Measurements from ENCODE around the gene NISCH. TPM values are rescaled to one million over a fixed set of nuclear protein-coding genes. Genes with fewer than 3 reads are reported as not detected.

NISCH gene
- polyA plus RNA-seq, 1 donor (not counting 4 experiments of a cell fraction or from before 2014, with no cell fraction given): 48.1 TPM

DNA sequence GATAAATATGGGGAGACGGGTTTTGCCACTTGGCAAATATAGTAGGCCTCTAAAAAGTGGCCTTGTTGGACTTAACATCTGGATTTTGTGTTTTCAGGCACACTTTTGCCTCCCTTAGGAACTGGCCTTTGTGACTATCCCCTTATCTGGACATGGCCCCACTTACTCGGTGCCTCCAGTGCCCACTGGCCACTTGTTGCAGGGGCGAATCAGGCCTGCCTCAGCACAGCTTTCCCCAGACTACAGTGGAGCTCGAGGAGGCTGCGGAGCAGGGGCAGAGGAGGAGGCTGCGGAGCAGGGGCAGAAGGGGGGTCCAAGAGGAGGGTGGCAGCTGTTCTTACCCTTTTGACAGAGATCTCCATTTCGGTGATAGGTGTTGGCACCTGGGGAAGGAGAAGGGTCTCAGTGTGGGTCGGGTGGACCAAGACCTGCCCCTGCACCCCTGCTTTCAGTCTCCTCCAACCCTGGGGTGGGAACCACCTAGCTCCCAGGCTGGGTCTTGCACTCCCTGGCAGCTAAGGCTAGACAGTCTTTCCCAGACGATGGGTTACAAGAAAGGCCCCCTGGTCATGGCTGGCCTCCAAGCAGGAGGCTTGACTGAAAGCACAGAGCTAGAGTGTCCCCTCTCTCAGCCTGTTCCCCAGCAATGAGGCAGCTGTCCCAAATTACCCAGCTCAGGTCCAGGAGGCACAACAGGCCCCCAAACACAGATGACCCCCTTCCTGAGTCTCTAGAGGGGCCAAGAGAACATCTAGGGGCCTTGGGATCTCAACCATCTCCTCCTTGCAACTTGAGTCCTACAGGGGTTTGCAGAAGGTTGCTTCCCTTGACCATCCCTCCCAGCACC lies 16.6 kb upstream of the NISCH start:
- H3K27me3 ChIP-seq (ENCODE audit: control insufficient read depth, extremely low read depth, insufficient read depth, low read length): no peaks in the 10 kb centered on the region
- dilution Hi-C loops (cut with MboI; ENCODE audit: extremely low pct_ligation_motif_present, low sequenced_read_pairs): no loop called here
- no peak overlapping the region for H2AFZ ChIP-seq (ENCODE audit: control insufficient read depth, low read length)
- FAIRE-seq (no peak), DNase-seq (ENCODE audit: low read depth, low spot score) (no peak)
- H3K4me3 ChIP-seq (ENCODE audit: control insufficient read depth in 2 of 3, extremely low read depth in 1 of 3, insufficient read depth in 2 of 3, low read depth in 1 of 3, low read length in 3 of 3): no peak overlapping the region
- H3K4me2 ChIP-seq (ENCODE audit: control insufficient read depth, extremely low read depth, insufficient read depth, low read depth, low read length): no peak overlapping the region
- no peak overlapping the region for H3K9ac ChIP-seq (ENCODE audit: control insufficient read depth, extremely low read depth, insufficient read depth, low read length)
- no peaks in the 10 kb centered on the region for H3K36me3 ChIP-seq (ENCODE audit: control insufficient read depth in 2 of 2, extremely low read depth in 1 of 2, insufficient read depth in 2 of 2, low read length in 2 of 2)
- no peak overlapping the region for H3K27ac ChIP-seq (ENCODE audit: control insufficient read depth, insufficient read depth, low read length)
- no peaks in the 10 kb centered on the region for H4K20me1 ChIP-seq (ENCODE audit: control insufficient read depth, extremely low read depth, insufficient read depth, low read length)
- H3K4me1 ChIP-seq (ENCODE audit: control insufficient read depth, extremely low read depth, insufficient read depth, low read length): peaks cover 17% of the 10 kb centered on the region
- H3K79me2 ChIP-seq (ENCODE audit: control insufficient read depth, insufficient read depth, low read length): no peaks in the 10 kb centered on the region
- no peaks in the 10 kb centered on the region for H3K9me1 ChIP-seq (ENCODE audit: control insufficient read depth, extremely low read depth, insufficient read depth, low read length)
- H3K9me3 ChIP-seq (ENCODE audit: control insufficient read depth, low read depth, low read length): no peaks in the 10 kb centered on the region
- no peak for TF ChIP-seq EZH2 (IDR thresholded peaks at IDR 0.05; ENCODE audit: low read length)
- TF ChIP-seq, protein P1, sequence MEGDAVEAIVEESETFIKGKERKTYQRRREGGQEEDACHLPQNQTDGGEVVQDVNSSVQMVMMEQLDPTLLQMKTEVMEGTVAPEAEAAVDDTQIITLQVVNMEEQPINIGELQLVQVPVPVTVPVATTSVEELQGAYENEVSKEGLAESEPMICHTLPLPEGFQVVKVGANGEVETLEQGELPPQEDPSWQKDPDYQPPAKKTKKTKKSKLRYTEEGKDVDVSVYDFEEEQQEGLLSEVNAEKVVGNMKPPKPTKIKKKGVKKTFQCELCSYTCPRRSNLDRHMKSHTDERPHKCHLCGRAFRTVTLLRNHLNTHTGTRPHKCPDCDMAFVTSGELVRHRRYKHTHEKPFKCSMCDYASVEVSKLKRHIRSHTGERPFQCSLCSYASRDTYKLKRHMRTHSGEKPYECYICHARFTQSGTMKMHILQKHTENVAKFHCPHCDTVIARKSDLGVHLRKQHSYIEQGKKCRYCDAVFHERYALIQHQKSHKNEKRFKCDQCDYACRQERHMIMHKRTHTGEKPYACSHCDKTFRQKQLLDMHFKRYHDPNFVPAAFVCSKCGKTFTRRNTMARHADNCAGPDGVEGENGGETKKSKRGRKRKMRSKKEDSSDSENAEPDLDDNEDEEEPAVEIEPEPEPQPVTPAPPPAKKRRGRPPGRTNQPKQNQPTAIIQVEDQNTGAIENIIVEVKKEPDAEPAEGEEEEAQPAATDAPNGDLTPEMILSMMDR (optimal IDR thresholded peaks at IDR 0.05 in 1 of 3, IDR thresholded peaks at IDR 0.05 in 1 of 3, conservative IDR thresholded peaks at IDR 0.05 in 1 of 3; ENCODE audit: extremely low read depth in 1 of 3, insufficient read depth in 2 of 3, low read length in 3 of 3): no peak

GRCh38 chr3:52439426-52440248 lies 15.8 kb upstream of the NISCH start:
- Histone ChIP-seq H3K27ac (ENCODE audit: control insufficient read depth, insufficient read depth, low read length) (no peak overlapping the region), H3K4me3 (ENCODE audit: control insufficient read depth in 2 of 3, extremely low read depth in 1 of 3, insufficient read depth in 2 of 3, low read depth in 1 of 3, low read length in 3 of 3) (no peak overlapping the region), H3K79me2 (ENCODE audit: control insufficient read depth, insufficient read depth, low read length) (no peaks in the 10 kb centered on the region), H3K4me2 (ENCODE audit: control insufficient read depth, extremely low read depth, insufficient read depth, low read depth, low read length) (no peak overlapping the region), H2AFZ (ENCODE audit: control insufficient read depth, low read length) (no peak overlapping the region), H3K9me3 (ENCODE audit: control insufficient read depth, low read depth, low read length) (no peaks in the 10 kb centered on the region), H4K20me1 (ENCODE audit: control insufficient read depth, extremely low read depth, insufficient read depth, low read length) (no peaks in the 10 kb centered on the region), H3K9ac (ENCODE audit: control insufficient read depth, extremely low read depth, insufficient read depth, low read length) (no peak overlapping the region), H3K27me3 (ENCODE audit: control insufficient read depth, extremely low read depth, insufficient read depth, low read length) (no peaks in the 10 kb centered on the region), H3K4me1 (ENCODE audit: control insufficient read depth, extremely low read depth, insufficient read depth, low read length) (peaks cover 10% of the 10 kb centered on the region), H3K36me3 (ENCODE audit: control insufficient read depth in 2 of 2, extremely low read depth in 1 of 2, insufficient read depth in 2 of 2, low read length in 2 of 2) (no peaks in the 10 kb centered on the region), H3K9me1 (ENCODE audit: control insufficient read depth, extremely low read depth, insufficient read depth, low read length) (no peaks in the 10 kb centered on the region)
- DNase-seq (ENCODE audit: low read depth, low spot score): no peak
- dilution Hi-C loops (cut with MboI; ENCODE audit: extremely low pct_ligation_motif_present, low sequenced_read_pairs): no loop called here
- no peak for FAIRE-seq
- TF ChIP-seq, protein P1 (optimal IDR thresholded peaks at IDR 0.05 in 1 of 3, IDR thresholded peaks at IDR 0.05 in 1 of 3, conservative IDR thresholded peaks at IDR 0.05 in 1 of 3; ENCODE audit: extremely low read depth in 1 of 3, insufficient read depth in 2 of 3, low read length in 3 of 3): no peak
- no peak for TF ChIP-seq EZH2 (IDR thresholded peaks at IDR 0.05; ENCODE audit: low read length)
